ENCODE measurements around the gene ZNF185.

DNA sequence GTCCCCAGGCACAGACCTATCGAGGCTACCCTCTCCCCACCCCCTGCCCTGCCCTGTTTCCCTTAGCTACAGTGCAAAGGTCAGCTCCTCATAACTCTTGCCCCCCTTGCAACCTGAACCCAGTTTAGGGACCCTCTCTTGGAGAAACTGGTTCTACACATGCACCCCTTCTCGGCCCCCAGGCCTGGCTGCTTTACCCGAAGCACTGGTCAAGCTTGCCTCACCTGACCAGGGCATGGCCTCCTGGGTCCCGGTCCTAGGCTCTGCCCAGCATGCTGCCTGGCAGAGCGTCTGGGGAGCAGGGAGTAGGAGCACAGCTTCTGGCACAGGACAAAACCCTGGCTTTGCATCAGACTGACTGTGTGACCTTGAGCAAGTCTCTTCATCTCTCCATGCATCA is 28.0 kb downstream of the ZNF185 start:
- TF ChIP-seq, protein P1, sequence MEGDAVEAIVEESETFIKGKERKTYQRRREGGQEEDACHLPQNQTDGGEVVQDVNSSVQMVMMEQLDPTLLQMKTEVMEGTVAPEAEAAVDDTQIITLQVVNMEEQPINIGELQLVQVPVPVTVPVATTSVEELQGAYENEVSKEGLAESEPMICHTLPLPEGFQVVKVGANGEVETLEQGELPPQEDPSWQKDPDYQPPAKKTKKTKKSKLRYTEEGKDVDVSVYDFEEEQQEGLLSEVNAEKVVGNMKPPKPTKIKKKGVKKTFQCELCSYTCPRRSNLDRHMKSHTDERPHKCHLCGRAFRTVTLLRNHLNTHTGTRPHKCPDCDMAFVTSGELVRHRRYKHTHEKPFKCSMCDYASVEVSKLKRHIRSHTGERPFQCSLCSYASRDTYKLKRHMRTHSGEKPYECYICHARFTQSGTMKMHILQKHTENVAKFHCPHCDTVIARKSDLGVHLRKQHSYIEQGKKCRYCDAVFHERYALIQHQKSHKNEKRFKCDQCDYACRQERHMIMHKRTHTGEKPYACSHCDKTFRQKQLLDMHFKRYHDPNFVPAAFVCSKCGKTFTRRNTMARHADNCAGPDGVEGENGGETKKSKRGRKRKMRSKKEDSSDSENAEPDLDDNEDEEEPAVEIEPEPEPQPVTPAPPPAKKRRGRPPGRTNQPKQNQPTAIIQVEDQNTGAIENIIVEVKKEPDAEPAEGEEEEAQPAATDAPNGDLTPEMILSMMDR (IDR thresholded peaks at IDR 0.05; ENCODE audit: low read length) = no peak
- TF ChIP-seq EZH2 (optimal IDR thresholded peaks at IDR 0.05; ENCODE audit: low read depth, low read length) = no peak
- TF ChIP-seq EZH2phosphoT487 (IDR thresholded peaks at IDR 0.05; ENCODE audit: low read length) = no peak

All from MM.1S (cell line).